Naive thymus-derived CD8-positive, alpha-beta T cell (primary cell): ENCODE results near the gene IGFBP6. TPM values are rescaled to one million over a fixed set of nuclear protein-coding genes. Genes with fewer than 3 reads are reported as not detected.

ENCODE experiments used
- ATAC-seq, 2 donors: fragments of 150-1000 bp; cut with Tn5 transposase in 1 of 2; sonication (Bioruptor Pico), chemical (Tn5 transposase) in 1 of 2; 1 replicate in 1 of 2; 2 replicates in 1 of 2; pipeline ENCODE4 v1.10.0; 2021; ENCODE audit warnings: mild to moderate bottlenecking in 2 of 2, moderate library complexity in 2 of 2
- POLR2A ChIA-PET: fragments of 350-600 bp; sonication (Branson Sonifier 250); formaldehyde crosslinking; loops from one replicate; lab custom pipeline; 2021; ENCODE audit warnings: antibody characterized with exemption; lab: Charles Lee
- DNase-seq, 10 donors: peaks; one replicate each; pipeline versions ENCODE4 v3.0.0 to v3.0.0-alpha.2; 2020 to 2022
- H3K27ac Mint-ChIP-seq, 10 donors: one replicate each; pipeline ENCODE4 v1.8.0; 2020 to 2022; ENCODE audit warnings: mild to moderate bottlenecking in 10 of 10, mixed read lengths in 10 of 10, moderate library complexity in 4 of 10, inconsistent platforms in 1 of 10
- H3K27me3 Mint-ChIP-seq, 5 donors: one replicate each; pipeline ENCODE4 v1.8.0; 2021 to 2022; ENCODE audit warnings: mixed read lengths in 5 of 5
- H3K36me3 Mint-ChIP-seq, 3 donors: one replicate each; pipeline ENCODE4 v1.8.0; 2020 to 2022; ENCODE audit warnings: mixed read lengths in 3 of 3, mild to moderate bottlenecking in 2 of 3, inconsistent platforms in 1 of 3
- H3K4me1 Mint-ChIP-seq, 4 donors: one replicate each; pipeline ENCODE4 v1.8.0; 2021 to 2022; ENCODE audit warnings: mixed read lengths in 4 of 4
- H3K4me3 Mint-ChIP-seq, 10 donors: one replicate each; pipeline ENCODE4 v1.8.0; 2020 to 2022; ENCODE audit warnings: mild to moderate bottlenecking in 10 of 10, mixed read lengths in 10 of 10, moderate library complexity in 6 of 10, inconsistent platforms in 1 of 10
- H3K9me3 Mint-ChIP-seq, 9 donors: one replicate each; pipeline ENCODE4 v1.8.0; 2020 to 2022; ENCODE audit warnings: mixed read lengths in 9 of 9, mild to moderate bottlenecking in 3 of 9, inconsistent platforms in 1 of 9, moderate library complexity in 1 of 9
- polyA plus RNA-seq, 3 donors: library from polyadenylated mRNA; unstranded; fragments of 300-500 nt; fragmentation: Illumina TruSeq; gene quantifications; one replicate each; pipeline ENCODE4 v1.2.3, GENCODE V29; 2021
- total RNA-seq, 8 experiments: library from RNA in 2 of 8; stranded (reverse) in 2 of 8; gene quantifications; one replicate each; pipeline ENCODE4 v1.2.3 and lab custom pipeline; 2021 to 2026

IGFBP6 gene, protein sequence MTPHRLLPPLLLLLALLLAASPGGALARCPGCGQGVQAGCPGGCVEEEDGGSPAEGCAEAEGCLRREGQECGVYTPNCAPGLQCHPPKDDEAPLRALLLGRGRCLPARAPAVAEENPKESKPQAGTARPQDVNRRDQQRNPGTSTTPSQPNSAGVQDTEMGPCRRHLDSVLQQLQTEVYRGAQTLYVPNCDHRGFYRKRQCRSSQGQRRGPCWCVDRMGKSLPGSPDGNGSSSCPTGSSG
- total RNA-seq: under 1 TPM in 1 of 2 experiments, not detected in 1; 0.65 TPM
- polyA plus RNA-seq: 10 to 100 TPM in 2 of 3 donors, 1 to 10 TPM in 1; 7.5 to 16.9 (median 16.9) TPM
- total RNA-seq (lab: John Stamatoyannopoulos, UW): 0 to 1.9 (median 0.22) reads per million in 6 experiments

- Mint-ChIP-seq H3K4me1 (peaks cover 33 to 52% (median 50%) of the 10 kb centered on the region in 4 donors), H3K9me3 (no peaks in the 10 kb centered on the region), H3K4me3 (peak within 1 kb of the TSS; percentile 79 to 92 (median 86)), H3K27me3 (peaks cover 0 to 1% (median 0%) of the 10 kb centered on the region in 5 donors), H3K36me3 (peaks cover 0 to 2% (median 0%) of the 10 kb centered on the region in 3 donors), H3K27ac (peak within 1 kb of the TSS; percentile 76 to 93 (median 84))
- peak; percentile 54 to 76 for ATAC-seq
- peak; percentile 29 to 79 (median 60) for DNase-seq
- POLR2A ChIA-PET: interaction anchor here (0.7 to 4.9 kb wide), 9 partner anchors 13 to 227 kb away, joined by 3 to 58 read pairs (median 5); partner anchors contain the start of gene SPRYD3
Measured at GRCh38 chr12:53097564-53098353, at the start of gene IGFBP6. IGFBP6 (plus strand) TSS chr12:53097667; CDS start chr12:53097718, 51 bp downstream.

- ATAC-seq (no peak), DNase-seq (no peak)
- H3K9me3 Mint-ChIP-seq: no peaks in the 10 kb centered on the region
- H3K27ac Mint-ChIP-seq: peak overlapping the region in 8 of 10 donors; percentile 39 to 90 (median 71)
- POLR2A ChIA-PET: interaction anchor here (0.7 to 3.9 kb wide), 9 partner anchors 9 to 273 kb away, joined by 3 to 15 read pairs (median 6); partner anchors contain the start of genes AAAS, EIF4B, IGFBP6 and SOAT2
- H3K36me3 Mint-ChIP-seq: no peaks in the 10 kb centered on the region
- no peaks in the 10 kb centered on the region for H3K27me3 Mint-ChIP-seq
- peak overlapping the region in 9 of 10 donors; percentile 26 to 65 (median 60) for H3K4me3 Mint-ChIP-seq
- H3K4me1 Mint-ChIP-seq: peaks cover 2 to 24% (median 20%) of the 10 kb centered on the region in 4 donors
Measured at GRCh38 chr12:53048033-53048779, 49.3 kb upstream of the IGFBP6 start.

DNA sequence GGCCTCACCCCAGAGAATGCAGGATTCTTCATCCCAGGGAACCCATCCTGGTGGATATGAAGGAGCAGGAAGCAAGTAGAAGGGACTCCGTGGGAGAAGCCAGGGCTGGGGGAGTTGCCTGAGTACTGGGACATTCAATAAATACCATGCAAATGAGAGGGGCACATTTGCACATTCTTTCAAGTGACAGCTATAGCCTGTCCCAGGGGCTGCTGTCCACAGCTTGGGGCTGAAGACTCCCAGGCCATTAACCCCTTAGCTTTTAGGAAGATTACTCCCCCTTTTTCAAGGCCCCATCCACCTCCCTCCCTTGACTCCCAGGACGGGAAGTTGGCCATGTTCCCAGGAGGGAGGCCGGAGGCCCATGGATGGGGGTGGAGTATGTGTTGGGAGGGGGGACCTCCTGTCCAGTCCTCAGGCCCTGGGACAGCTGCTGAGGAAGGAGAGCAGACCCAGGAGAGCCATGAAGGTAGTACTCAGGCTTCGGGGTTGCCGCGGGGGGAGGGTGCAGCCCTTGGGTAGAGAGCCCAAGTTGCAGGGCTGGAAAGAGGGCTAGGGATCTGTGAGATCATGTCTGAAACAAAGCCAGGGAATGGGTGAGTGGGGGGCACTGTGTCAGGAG, 48.6 kb upstream of the IGFBP6 start:
- Mint-ChIP-seq H3K36me3 (no peaks in the 10 kb centered on the region), H3K27ac (peak overlapping the region in 9 of 10 donors; percentile 38 to 87 (median 70)), H3K27me3 (no peaks in the 10 kb centered on the region), H3K4me1 (peaks cover 5 to 31% (median 26%) of the 10 kb centered on the region in 4 donors), H3K4me3 (peak overlapping the region in 6 of 10 donors; percentile 4 to 60 (median 27)), H3K9me3 (no peaks in the 10 kb centered on the region)
- ATAC-seq: no peak
- POLR2A ChIA-PET: interaction anchor here (1.0 to 3.9 kb wide), 5 partner anchors 13 to 138 kb away, joined by 3 to 15 read pairs (median 6); partner anchors contain the start of genes EIF4B and SPRYD3
- no peak for DNase-seq

DNA sequence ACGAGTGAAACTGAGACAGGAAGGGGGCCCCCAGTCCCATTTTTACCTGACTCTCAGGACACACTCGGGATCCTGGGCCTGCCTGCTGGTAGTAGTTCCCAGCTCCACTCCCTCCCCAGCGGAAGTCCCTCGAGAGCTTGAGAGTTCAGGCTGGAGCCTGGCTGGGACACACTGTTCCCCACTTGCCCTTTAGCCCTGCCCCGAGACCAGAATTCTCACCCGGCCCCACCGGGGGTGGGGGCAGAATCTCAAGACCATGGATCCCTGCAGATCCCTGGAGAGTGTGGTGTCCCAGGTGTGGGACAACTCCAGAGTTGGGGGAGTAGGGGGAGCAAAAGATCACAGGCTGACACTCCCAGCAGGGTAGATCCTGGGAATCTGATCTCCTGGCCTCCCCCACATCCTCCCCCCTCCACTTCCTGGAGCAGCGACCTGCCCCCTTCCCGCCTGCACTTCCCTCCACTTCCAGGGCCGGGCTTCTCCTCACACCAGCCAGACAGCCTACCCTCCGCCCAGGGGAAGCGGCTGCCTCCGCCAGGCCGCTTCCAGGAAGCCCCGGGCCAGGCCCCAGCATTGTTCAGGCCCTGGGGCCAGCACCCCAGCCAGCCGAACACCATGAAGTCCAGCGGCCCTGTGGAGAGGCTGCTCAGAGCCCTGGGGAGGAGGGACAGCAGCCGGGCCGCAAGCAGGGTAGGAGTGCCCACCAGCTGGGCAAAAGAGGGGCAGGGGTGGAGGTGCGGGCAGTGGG, 47.7 kb upstream of the IGFBP6 start, which contains the start of gene TNS2:
TSS of gene TNS2 (plus strand) at position 495 of the 748 bp plus-strand sequence. CDS start at position 616, 121 bp downstream.
- DNase-seq (no peak), ATAC-seq (no peak)
- Mint-ChIP-seq H3K9me3 (no peaks in the 10 kb centered on the region), H3K4me3 (peak within 1 kb of the TSS in 5 of 10 donors; percentile 6 to 67 (median 40)), H3K27me3 (no peaks in the 10 kb centered on the region), H3K4me1 (peaks cover 9 to 33% (median 29%) of the 10 kb centered on the region in 4 donors), H3K36me3 (no peaks in the 10 kb centered on the region), H3K27ac (peak within 1 kb of the TSS in 9 of 10 donors; percentile 38 to 82 (median 66))
- POLR2A ChIA-PET: interaction anchor here (3.9 kb wide), 1 partner anchor 44 kb away, joined by 15 read pairs; the partner anchor contains the start of gene EIF4B

GRCh38 chr12:53050426-53051057, 46.9 kb upstream of the IGFBP6 start:
- Mint-ChIP-seq H3K4me3 (peak overlapping the region in 1 of 10 donors; percentile 67), H3K27ac (peak overlapping the region in 5 of 10 donors; percentile 16 to 56 (median 51))
- POLR2A ChIA-PET: no interaction called here

DNA sequence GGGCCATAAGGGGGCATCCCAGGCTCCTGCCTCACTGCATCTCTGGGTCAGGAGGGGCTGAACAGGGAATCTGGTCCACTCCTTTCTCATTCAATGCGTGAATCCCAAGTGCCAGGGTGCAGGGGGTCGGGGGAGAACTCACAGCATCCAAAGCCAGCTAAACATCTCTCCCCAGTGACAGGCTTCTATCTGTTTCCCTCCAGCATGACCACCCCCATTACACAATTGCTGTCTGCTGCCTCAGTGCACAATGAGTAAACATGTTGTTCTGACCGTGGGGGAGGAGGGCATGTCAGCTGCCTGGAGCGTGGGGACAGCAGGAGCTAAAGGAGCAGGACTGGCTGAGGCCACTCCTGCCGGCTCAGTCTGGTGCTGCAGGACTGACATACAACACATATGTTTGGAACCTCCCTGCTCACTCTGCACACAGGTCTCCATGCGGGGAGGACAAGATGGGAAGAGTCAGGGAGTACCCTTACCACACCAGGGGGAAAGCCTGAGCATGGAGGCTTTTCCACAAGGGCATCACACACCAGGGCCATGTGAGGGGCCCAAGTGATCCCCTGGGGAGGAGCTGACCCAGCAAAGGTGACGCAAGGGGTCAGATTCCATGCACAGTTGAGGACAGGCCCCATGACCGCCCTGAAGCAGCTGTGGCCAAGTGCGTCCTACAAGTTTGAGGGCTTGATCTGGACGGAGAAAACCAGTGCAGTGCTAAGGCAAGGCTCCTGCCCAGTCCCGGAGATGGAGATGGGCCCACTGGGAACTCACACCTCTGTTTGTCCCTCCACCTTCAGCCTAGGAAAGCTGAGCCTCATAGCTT, 46.2 kb upstream of the IGFBP6 start:
- POLR2A ChIA-PET: interaction anchor here (0.6 to 0.8 kb wide), 2 partner anchors 36 to 43 kb away, joined by 3 to 7 read pairs; no protein-coding TSS in a partner anchor
- Mint-ChIP-seq H3K36me3 (no peaks in the 10 kb centered on the region), H3K27ac (peak overlapping the region in 4 of 10 donors; percentile 8 to 78 (median 65)), H3K9me3 (no peaks in the 10 kb centered on the region), H3K4me3 (peak overlapping the region in 2 of 10 donors; percentile 37 to 76), H3K4me1 (peaks cover 9 to 27% (median 25%) of the 10 kb centered on the region in 4 donors), H3K27me3 (peaks cover 0 to 2% (median 0%) of the 10 kb centered on the region in 5 donors)
- no peak for DNase-seq
- no peak for ATAC-seq

More at GRCh38 chr12:53050426-53051057, 46.9 kb upstream of the IGFBP6 start:
- no peak for DNase-seq
- peaks cover 0 to under 1% (median 0%) of the 10 kb centered on the region in 5 donors for H3K27me3 Mint-ChIP-seq
- no peaks in the 10 kb centered on the region for H3K36me3 Mint-ChIP-seq
- H3K9me3 Mint-ChIP-seq: no peaks in the 10 kb centered on the region
- peaks cover 9 to 32% (median 29%) of the 10 kb centered on the region in 4 donors for H3K4me1 Mint-ChIP-seq
- no peak for ATAC-seq

- Mint-ChIP-seq H3K27ac (peak overlapping the region in 5 of 10 donors; percentile 29 to 65 (median 56)), H3K36me3 (no peaks in the 10 kb centered on the region), H3K27me3 (peaks cover 0 to 2% (median 0%) of the 10 kb centered on the region in 5 donors), H3K9me3 (no peaks in the 10 kb centered on the region), H3K4me1 (peaks cover 7 to 21% (median 19%) of the 10 kb centered on the region in 4 donors), H3K4me3 (peak overlapping the region in 4 of 10 donors; percentile 14 to 43 (median 26))
- ATAC-seq: no peak
- DNase-seq: no peak
- POLR2A ChIA-PET: interaction anchor here (0.6 to 0.8 kb wide), 2 partner anchors 35 to 42 kb away, joined by 3 to 7 read pairs; no protein-coding TSS in a partner anchor
Measured at GRCh38 chr12:53051881-53052412, 45.5 kb upstream of the IGFBP6 start.

DNA sequence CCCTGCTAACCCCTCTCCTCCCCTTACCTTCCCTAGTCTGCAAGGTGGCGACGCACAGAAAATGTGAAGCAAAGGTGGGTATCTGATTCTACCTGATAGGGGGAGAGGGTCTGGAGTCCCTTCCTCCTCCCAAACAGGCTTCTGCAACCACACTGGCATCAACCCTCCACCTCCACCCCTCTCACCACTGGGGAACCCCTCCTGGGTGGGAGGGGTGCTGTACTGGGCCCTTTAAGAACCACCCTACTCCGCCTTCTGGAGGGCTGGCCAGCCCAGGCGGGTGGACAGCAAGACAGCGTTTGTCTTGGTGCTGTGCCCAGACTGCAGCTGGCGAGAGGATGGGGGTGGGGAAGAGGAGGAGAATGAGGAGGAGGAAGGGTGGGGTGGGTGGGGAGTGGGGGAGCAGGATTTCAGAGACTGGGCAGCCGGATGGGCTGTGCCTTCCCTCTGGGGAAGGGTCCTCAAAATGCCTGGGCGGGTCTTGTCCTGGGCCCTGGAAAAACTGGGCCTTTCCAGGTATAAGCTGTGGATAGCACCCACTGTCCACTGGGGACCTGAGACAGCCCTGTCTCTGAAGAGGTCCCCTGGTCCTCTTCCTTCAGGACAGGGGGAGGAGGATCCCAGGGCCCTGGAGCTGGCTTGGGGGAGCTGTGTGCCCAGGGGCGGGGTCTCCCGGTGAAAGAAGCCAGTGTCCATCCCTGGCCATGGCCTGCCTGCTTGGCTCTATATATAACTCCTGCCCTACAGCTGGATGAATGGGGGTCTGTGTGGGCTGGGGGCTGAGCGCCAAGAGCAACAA, 44.8 kb upstream of the IGFBP6 start:
- Mint-ChIP-seq H3K27ac (peak overlapping the region in 3 of 10 donors; percentile 29 to 65 (median 56)), H3K4me1 (peaks cover 7 to 21% (median 18%) of the 10 kb centered on the region in 4 donors), H3K36me3 (no peaks in the 10 kb centered on the region), H3K4me3 (peak overlapping the region in 2 of 10 donors; percentile 34 to 43), H3K9me3 (no peaks in the 10 kb centered on the region), H3K27me3 (peaks cover 0 to 2% (median 0%) of the 10 kb centered on the region in 5 donors)
- POLR2A ChIA-PET: interaction anchor here (0.9 to 3.9 kb wide), 4 partner anchors 14 to 268 kb away, joined by 3 to 16 read pairs (median 4); partner anchors contain the start of genes AAAS and SPRYD3
- ATAC-seq (no peak), DNase-seq (no peak)
